MV-4-11 (cell line): ENCODE measurements around the gene ACSL6.

Source experiments
- DNase-seq: peaks from one replicate; lab custom pipeline; 2025; lab: John Stamatoyannopoulos, UW

The ACSL6 gene

DNA sequence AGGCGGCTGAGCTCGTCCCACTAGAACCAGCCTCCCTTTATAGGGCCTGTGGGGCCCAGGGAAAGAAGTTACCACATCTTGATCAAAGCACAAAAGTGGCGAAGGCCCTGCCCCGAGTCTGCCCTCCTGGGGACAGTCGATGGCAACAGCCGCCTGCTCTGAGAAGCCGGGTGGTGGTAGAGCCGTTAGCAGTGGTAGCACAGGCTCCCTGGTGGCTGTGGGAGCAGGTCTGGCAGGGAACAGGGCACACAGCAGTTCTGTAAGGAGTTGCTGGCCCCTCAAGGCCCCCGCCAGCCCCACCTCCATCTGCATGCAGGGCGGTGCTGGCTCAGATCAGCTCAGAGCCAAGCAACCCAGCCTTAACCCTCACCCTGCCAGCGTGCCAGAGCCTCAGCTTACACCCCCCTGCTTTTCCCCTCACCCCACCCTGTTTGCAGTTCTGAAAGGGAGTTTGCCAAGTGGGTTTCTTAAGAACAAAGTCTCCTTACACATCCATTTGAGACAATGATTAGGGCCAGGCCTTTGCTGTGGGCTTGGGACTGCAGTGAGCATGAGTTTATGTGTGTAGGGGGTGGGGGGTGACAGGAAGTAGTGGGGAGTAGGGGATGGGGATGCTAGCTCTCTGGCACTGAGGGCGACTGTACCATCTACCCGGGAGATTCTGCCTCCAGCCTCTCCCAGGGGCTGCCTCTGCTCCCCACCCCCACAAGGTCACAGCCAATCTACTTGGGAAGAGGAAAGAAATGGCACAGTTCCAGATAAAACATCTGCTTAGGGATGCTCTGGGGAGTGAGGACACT is 11.8 kb downstream of the ACSL6 start:
- DNase-seq = no peak

DNA sequence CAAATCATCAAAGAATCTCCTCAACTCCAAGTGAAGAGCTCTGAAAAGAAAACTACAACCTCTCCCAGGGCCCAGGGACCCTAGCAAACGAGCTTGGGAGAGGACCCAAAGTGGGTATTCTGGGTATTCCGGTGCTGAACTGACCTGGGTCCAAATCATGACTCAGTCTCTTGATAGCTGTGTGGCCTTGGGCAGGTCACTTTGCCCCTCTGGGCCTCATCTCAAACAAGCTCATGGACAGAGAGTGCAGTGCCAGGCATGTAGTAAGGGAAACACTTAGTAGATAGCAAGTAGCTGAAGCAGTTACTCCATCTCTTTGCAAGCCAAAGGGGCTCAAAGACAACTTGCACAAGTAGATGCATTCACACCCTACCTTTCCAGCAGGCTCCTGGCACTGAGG is 12.4 kb downstream of the ACSL6 start:
- DNase-seq = no peak

DNA sequence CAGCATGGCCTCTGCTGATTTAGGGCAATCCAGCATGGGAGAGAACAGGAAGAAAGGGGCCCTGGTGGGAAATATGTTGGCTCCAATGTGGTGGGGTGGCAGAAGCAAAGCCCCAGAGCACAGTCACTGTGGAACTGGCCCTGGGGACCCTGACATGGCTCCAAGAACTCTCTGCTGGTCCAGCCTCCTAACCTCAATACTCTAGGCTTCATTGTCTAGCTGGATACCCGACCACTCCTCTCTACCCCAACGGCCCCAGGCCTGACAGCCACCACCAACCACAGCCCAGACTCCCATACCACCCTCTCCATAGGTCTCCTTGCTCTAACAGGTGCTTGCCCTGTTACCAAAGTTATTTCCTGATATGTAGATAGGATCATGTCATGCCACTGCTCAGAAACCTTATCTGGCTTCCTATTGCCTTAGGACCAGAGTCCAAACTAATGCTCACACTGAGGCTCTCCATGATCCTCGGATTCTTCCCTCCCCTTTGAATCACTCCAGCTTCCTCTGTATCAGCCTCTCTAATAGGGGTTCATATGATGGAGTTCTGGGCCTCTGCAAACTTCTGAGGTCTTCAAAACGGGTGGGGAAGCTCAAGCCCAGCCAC is 12.9 kb downstream of the ACSL6 start:
- no peak for DNase-seq

DNA sequence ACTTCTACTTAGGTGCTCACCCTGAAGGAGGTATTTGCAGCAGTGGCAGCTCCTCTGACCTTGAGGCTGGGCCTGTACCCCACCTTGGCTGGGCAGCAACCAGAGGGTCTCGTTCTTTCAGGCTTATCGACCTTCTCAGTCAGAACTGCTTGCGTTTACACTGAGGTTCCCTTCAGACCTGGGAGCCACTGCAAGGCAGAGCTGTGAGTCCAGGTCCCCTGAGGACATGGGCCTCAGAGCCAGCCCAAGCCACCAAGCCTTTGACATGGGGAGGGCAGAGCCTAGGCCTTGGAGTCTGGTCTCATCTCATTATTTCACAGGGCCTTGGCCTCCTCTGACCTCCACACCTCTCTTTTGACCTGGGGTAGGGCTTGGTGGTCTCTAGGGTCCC is 13.7 kb downstream of the ACSL6 start:
- no peak for DNase-seq

DNA sequence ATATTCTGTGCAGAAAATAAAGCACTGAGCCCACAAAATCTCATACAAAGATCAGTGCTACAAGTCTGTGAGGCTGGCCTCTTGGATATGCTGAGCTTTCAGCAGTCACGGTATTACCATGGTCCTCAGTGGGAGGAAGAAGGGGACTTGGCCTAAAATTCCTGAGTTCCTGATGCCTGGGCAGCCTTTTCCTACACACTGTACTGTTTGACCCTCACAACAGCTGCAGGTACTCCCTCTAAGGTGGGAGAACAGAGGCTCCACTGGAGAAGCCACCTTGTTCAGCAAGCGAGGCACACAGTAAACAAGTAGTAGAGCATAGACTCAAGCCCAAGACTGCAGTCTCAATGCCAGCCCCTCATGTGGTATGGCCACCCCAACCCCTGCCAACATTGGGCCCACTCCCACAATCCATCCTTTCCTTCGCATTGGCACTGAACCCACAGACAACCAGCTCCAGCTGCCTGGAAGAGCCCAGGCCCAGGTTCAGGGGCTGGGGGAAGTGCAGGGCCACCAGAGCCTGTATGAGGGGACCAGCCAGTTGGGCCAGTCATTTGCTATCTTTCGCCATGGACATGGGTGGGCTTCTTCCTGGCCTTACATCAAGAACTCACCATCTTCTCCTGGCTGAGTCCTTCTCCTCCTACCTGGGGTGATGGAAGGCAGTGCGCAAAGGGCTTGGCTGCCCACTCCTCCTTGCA is 14.3 kb downstream of the ACSL6 start:
- DNase-seq = no peak

DNA sequence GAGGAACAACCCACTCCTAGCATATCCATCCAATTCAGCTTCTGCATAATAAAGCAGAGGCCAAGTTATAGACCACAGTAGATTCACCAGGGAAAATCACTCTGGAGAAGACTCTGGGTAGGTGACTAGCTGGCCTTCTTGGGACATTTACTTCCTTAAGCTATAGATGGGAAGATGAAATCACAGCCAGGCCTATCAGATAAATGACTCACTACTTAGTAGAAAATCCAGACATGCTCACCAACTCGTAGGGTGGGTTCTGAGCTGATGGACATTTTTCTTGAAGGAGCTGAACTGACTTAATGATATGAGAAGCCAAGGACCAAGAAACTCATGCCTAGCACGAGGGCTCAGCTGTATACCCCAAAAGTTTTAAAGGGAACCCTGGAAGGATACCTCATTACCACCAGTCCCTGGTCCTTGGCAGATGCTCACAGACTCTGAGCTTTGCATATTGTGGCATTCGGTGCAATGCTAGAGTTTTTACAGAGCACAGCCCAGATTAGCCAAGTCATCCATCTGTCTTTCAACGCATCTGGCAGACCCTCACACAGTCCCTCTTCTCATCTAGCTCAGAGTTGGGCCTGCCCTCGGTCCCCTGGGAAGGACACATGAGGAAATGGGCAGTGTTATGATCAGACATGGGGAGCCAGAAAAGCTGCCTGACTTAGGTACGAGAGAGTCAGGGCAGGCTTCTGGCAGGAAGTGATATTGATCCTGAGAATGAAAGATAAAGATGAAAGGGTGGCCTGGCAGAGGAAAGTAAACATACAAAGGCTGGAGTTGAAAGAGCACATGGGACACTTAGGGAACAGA is 15.0 kb downstream of the ACSL6 start:
- DNase-seq = no peak

DNA sequence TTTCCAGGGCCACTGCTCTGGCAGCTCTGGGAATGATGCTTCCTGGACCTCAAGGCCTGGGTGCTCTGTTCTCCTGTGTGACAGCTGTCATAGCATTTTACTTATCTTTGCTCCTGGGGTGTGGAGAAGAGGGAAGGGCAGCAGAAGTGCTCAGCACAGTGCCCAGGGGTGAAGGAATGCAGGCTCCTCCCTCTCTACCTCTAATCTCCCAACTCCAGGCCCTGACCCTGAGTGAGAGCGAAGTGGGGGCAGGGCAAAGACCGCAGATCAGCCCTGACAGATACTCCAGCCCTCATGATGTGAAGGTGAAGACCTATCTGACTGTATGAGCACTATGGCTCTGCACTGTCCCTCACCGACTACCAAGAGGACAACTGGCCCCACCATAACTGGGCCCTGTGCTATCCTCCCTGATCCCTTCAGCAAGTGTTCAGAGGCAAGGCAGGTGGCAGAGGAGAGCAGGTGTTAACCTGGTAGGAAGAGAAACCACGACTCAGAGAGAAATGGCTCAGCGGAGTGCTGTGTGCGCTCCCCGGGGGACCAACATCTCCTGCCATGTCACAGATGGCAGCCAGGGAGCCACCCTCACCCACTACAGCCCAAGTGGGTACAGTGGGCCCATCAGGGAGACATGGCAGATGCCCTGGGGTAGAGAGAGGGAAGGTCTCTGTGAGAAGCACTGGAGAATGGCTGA is 16.8 kb downstream of the ACSL6 start:
- no peak for DNase-seq

DNA sequence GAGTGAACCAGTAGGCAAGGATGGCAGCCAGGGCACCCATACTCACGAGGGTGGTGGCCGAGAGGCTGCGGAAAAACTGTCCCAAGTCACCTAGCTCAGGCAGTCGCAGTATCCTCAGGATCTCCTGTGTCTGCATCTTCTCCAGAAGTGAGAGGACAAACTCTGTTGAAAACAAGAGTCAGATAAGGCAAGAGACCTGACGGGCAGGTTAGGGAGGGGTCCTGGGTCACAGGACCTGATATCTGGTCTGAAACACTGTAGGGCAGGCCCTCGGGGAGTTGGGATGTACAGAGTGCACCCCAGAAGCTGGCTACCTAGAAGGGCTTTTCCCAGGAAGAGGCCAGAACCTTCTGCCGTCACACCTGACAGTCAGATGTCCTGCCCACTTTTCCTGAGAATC is 17.4 kb downstream of the ACSL6 start:
- no peak for DNase-seq

DNA sequence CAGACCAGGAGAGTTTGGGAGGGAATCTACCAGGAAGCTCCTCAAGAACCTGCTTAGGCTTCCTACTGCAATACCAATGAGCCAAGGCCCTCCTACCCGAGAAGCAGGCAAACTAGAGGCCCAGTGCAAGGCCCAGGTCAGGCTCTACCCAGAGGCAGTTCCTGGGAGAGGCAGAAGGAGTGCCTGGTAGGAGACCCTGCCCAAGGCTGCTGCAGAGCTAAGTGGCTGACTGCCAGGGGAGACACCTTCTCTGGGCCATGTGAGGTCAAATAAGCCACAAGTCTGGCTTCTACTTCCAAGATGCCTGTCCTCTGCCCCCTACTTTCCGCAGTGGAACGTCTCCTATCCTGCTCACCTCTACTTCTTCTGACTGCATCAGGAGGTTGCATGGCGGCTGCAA is 17.8 kb downstream of the ACSL6 start:
- no peak for DNase-seq

DNA sequence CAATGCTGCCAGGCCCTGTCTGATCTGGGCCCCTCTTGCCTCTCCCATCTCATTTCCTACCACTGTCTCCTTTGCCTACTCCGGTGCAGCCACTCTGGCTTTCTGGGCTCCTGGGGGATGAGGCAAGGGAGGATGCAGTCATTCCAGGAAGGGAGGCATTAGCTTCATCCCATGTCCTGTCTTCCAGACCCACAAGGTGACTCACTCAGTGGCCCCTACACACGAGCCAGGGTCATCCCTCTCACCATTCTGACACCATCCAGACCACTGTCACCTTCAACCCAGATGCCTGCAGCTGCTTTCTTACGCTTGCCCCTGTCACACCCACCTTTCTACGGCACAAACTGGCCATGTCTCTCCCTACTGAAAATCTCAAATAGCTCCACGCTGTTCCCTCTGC is 19.1 kb downstream of the ACSL6 start:
- no peak for DNase-seq

DNA sequence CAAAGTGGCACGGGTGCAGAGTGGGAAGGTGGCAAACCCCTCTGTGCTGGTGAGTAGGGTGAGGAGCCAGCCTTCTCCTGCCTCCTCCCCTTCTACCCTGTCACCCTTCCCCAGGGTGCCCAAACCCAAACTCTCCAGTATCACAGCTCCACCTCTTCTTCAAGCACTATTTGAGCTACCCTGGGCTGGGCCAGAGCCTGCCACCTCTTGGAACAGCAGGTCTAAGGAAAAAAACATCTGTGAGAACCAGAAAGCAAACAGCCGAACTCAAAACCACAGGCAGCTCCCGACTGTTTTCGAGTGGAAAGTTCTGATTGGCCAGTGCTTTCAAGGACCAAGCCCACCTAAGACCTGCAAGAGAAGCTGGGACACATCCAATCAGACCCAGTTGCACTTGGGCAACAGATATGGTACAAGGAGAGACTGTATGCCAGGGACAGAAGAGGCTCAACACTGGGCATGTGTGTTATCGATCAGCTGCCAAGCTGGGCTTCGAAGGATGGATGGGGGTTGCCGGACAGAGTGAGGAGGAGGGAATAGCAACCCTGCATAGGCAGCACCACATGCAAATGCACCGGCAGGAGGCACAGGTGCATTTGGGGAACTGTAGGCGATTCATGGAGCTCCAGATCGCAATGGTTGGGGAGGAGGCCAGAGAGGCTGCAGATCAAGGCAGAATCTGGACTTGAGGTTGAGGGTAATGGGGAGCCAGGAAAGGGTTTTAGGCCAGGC is 19.7 kb downstream of the ACSL6 start:
- DNase-seq = no peak

DNA sequence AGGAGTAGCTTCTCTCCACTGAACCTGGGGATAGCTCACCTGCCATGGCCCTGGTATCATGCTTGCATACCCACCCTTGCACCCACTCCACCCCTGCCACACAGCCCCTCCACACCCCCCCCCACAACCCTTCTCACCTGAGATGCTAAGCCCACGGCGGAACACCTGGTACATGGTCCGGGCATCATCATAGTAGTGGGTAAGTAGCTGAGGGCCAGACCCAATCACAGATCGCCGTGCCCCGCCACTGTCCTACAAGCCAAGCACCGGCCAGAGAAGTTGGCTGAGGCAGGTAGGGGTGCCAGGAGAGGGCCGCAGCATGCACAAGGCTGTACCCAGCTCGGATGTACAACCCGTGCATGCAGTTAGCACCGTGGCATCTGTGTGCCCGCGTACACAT is 20.7 kb downstream of the ACSL6 start:
- no peak for DNase-seq

DNA sequence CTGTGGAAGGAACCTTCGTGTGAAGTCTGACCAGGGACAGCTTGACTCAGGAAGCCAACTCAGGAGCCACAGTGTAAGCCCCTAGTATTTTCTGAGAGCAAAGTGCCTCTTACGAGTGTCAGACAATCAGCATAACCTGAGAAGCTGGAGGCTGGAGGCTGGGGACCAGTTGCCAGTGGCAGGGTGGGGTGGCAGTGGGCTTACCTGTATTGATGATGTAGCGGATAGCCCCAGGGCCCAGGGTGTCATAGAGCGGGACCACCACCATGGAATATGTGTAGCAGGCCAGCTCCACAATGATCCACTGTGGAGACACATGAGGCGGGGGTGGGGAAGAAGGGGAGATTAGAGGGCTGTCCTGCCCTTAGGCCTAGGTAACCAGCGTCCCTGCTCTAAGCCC is 22.9 kb downstream of the ACSL6 start:
- no peak for DNase-seq

DNA sequence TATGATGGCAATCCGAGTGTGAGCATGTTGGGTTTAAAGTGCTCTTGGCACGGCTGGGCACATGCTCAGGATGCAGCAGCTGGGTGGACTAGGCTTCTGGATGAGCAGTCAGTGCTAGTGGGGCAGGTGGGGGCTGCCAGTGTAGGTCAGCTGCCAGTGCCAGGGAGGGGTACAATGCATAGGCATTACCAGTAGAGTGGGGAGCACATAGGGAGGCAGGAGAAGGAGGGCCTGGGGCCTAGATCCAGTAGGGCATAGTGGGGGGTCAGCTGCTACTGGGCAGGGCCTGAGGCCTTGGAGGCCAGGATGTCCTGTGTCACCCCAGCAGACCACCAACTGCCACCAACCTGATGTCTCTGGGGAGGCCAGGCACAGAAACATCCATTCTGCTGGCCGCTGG is 24.2 kb downstream of the ACSL6 start:
- DNase-seq = no peak

DNA sequence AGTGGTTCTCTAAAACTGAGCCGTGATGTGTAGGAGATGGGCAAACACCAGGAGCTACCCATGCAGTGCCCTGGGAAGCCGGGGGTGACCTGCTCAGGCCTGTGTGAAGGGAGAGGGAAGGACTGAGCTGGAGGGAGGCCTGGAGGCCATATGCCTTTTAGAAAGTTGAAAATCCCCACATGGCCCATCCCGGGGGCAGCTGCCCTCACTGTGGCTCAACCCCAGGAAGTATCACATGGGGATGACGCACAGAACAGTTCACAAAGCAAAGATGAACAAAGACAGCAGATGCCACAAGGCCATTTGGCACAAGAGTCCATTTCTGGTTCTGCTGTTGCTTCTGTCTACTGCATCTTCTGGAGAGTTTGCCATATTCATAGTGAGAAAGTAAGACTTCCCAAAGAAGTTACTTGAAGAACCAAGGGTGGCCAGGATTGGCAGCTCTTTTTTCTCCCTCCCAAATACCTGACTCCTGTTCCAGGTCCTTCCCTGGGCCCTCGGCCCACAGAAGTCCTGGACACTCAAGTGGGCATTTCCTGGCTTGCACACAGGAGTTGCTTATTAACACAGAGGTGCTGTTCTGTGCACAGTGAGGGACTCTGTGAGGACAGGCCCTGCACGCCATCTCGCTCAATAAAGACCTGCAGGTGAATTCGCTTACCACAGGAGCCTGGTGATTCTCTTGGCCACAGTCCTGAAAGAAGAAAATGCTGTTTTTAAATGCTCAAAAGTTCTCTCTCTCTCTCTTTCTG is 25.1 kb downstream of the ACSL6 start:
- no peak for DNase-seq

DNA sequence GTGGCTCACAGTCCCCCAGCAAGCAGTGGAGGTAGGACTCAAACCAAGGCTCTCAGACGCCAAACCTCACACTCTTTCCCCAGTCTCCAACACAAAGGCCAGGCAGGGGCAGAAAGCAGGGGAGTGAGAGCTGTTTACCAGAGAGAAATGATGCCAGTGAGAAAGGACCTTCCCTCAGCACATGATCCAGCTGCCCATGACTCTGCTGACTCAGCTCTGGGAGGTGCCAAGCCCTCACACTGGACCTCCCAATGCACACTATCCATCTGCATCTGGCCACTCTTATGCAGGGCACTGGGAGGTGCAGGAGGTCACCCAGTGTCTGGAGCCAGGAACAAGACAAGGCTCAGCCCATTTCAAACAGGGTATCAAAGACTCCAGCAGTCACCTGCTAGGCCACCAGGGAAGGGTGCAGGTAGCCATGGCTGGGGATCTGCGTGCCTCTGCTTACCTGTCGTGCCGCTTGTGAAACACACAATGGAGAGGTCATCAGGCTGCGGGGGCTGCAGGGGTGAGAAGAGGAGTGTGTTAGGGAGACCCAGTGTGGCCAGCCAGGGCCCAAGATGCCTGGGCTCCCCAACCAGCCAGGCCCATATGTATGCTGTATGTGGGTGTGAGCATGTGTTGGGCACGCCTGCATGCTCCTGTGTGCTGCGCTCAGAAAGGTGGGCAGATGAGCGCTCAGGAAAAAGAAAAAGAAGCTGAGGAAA is 26.3 kb downstream of the ACSL6 start:
- DNase-seq = no peak

DNA sequence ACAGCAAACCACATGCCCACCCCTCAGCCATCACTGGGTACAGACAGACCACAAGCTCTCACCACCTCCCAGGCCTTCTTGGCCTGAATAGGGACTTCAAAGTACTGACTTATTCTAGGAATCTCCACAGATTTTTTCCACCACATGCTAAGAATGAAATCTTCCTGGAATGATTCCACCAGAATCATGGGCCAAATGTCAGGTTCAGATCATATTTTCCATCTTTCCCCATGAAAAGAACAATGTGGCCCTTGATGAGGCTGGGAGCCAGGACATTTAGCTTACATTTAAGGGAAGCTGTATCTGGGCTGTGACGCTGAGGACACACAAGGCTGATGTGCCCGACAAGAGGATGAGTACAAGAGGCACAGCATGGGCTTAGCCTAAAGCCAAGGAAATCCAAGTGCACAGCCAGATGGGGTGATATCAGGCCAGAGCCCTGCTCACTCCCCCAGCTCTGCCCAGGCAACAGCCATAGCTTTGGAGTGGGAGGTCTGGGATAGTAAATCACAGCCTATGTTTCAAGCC is 28.1 kb downstream of the ACSL6 start:
- DNase-seq = no peak

DNA sequence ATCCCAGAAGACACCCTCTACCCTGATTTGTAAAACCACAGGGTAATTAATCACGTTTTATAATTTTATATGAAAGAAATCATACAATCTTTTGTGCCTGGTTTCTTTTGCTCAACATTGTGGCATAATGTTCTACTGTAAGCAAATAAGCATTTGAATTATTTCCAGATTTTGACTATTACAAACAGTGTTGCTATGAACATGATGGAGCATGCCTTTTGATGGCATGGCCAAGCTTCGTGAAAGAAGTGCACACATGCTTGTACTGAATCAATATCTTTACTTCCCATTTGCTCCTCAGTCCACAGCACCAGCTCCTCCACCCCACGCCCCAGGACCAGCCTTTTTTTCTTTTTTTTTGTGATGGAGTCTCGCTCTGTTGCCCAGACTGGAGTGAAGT is 29.9 kb downstream of the ACSL6 start:
- DNase-seq = no peak

DNA sequence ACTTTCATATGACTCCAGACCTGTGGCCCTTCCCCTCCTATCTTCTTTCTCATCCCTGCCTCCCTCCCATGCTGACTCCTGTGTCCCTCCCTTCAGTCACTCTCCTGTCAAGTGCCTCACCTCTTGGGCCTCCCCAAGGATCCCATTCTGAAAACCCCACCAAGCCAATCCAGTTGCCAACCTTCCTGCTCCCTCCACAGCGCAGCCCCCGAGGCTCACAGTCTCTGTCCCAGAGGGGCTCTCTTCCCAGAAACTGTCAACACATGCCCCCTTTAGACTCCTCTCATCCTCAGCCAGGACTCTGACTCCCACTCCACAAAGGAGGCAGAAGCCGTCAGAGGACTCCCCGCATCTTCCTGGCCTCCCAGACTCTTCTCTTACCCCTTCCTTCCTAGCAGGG is 30.8 kb downstream of the ACSL6 start:
- no peak for DNase-seq

DNA sequence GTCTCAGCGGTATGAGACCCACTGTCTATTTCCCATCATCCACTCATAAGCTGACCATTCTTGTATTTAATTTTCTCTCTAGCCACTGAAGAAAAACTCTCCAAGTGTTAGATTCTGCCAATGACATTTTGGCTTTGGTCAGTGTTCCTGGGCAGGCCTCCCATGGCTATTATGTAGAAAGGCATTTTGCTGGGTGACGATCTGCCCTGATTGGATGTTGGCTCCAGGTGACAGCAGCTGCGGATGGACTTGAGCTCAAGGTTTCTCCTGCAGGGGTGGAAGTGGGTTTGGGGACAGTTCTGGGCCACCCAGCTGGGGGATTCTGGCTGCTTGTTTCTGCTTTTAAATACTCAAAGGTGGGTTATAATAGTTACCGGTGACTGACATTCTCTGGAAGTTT is 31.6 kb downstream of the ACSL6 start:
- DNase-seq = no peak
